GM12801 (cell line): ENCODE measurements around the gene PRCD.

ENCODE experiments used
- TF ChIP-seq, protein P1 (sequence below): IDR thresholded peaks from one replicate; pipeline ENCODE4 v1.5.1; 2011; ENCODE audit warnings: control low read depth; ENCODE audit not compliant: insufficient read length; ENCODE audit errors: extremely low read depth

PRCD gene

DNA sequence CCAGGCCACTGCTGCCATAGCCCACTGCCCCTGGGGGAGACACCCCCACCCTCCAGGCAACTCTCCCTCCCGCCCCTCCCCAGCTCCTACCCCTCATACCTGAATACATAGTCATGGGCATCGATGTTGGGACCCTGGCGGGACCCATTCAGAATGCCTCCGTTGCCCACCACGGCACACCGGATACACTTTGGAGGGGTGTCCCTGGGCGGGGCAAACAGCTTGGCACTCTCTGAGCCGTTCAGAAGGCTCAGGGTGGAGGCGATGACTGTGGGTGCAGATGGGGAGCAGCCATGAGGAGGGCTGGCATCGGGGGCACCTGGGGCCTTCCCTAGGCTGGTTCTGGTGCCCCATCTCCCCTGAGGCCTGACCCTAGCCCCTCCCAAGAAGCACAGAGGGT lies 33.3 kb downstream of the PRCD start:
- TF ChIP-seq, protein P1, sequence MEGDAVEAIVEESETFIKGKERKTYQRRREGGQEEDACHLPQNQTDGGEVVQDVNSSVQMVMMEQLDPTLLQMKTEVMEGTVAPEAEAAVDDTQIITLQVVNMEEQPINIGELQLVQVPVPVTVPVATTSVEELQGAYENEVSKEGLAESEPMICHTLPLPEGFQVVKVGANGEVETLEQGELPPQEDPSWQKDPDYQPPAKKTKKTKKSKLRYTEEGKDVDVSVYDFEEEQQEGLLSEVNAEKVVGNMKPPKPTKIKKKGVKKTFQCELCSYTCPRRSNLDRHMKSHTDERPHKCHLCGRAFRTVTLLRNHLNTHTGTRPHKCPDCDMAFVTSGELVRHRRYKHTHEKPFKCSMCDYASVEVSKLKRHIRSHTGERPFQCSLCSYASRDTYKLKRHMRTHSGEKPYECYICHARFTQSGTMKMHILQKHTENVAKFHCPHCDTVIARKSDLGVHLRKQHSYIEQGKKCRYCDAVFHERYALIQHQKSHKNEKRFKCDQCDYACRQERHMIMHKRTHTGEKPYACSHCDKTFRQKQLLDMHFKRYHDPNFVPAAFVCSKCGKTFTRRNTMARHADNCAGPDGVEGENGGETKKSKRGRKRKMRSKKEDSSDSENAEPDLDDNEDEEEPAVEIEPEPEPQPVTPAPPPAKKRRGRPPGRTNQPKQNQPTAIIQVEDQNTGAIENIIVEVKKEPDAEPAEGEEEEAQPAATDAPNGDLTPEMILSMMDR = no peak

DNA sequence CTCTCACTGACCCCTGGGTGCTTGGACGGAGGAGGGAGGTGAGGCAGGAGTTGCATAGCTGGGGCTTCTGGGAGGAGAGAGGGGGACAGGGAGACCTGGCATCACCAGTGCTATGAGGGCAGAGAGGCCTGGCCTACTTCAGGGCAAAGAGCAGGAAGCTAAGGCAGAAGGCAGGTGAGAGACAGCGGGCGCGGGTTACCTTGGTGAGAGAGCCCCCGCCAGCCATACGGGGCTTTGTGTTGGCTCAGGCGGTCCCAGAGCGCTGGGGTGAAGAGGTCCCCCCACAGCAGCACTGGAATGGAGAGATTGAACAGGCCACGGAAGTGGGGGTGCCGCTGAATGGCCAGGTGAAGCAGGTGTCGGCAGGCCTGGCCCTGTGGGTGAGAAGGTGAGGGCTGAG lies 34.3 kb downstream of the PRCD start:
- TF ChIP-seq, protein P1 = no peak

DNA sequence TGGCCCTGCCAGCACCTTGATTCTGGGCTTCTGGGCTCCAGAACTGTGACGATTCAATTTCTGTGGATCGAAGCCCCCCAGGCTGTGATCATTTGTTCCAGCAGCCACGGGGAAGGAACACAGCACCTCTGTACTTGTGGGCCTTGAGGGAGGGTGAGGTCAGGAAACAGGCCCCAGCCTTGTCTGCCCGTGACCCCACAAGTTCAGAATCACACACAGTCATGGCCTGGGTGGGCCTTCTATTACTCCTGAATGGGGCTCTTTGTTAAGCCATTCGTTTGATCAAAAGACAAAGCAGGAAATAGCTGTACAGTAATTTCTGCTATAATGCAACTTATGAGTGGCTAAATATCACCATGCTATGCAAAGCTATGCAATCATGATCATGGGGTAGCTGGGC lies 35.7 kb downstream of the PRCD start:
- TF ChIP-seq, protein P1 = no peak

- TF ChIP-seq, protein P1 = no peak
These were observed 36.3 kb downstream of the PRCD start for GRCh38 chr17:76576189-76576588.

- TF ChIP-seq, protein P1 = no peak
These were observed 38.0 kb downstream of the PRCD start for GRCh38 chr17:76577876-76578275.

DNA sequence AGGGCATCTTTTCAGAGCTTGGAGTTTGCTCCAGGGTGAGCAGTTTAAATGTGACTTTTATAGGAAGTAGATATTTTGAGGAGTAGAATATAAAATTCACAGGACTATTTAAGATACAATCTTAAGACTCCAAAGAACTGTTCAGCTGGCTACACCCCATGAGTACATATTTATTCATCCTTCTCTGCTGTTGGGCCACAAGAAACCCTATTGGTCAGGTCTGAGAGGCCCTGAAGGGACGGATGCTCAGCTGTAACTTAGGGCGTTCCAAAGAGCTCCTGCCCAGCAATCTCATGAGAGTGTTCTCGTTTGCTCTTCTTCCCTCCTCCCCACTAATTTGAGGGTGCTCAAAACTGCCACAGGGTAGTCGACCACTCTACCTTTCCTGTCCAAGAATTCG lies 38.5 kb downstream of the PRCD start:
- TF ChIP-seq, protein P1 = no peak

DNA sequence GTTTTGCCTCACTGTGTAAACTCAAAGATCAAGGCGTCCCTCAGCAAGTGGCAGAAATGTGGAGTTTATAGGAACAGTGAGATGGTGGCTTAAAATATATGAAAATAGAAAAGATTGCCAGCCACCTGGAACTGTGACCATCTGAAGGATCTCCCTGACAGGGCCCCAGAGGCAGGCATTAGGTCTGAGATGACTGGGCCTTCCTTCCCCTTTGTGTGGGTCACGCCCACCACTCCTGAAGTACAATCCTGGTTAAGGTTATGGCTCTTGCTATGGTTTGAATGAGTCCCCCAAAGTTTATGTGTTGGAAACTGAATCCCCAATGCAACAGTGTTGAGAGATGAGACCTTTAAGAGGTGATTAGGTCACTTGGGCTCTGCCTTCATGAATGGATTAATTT lies 39.4 kb downstream of the PRCD start:
- TF ChIP-seq, protein P1 = no peak

DNA sequence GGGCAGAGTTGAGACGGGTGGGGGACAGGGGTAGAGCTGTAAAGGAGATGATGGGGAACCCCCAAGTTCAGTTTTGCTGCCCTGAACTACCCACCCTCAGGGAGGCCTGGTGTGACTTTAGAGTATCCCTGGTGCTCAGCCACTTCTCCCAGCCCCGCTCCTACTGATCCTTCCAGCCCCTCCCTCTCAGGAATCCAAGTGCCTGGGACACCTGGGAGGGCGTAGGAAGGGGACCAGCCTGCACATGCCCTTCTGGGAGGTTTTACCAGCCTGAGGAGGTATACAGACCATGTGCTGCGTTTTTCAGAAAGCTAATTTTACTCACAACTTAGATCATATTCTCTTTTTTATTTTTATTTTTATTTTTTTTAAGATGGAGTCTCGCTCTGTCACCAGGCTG lies 41.7 kb downstream of the PRCD start:
- TF ChIP-seq, protein P1 = no peak
